ENCODE measurements around the gene EXOC3L1. TPM values are rescaled to one million over a fixed set of nuclear protein-coding genes. Genes with fewer than 3 reads are reported as not detected.

Gene EXOC3L1
- total and polyA plus RNA-seq, 2 of the 13 experiments (the other 11 are each of a cell fraction or from before 2014, with no cell fraction given) = 0.12 TPM; not detected in 1

- TF ChIP-seq ZNF691 (CRISPR knock-in tag; IDR thresholded peaks at IDR 0.05; ENCODE audit: borderline replicate concordance, low read depth) = peak; percentile 97
- TF ChIP-seq JUND (CRISPR knock-in tag; IDR thresholded peaks at IDR 0.05) = no peak
- peak; percentile 49; the same call in 1 of the 2 replicates for TF ChIP-seq TBX2 (CRISPR knock-in tag; IDR thresholded peaks at IDR 0.05; ENCODE audit: borderline replicate concordance)
- no peak for TF ChIP-seq RBM22 (optimal IDR thresholded peaks at IDR 0.05; ENCODE audit: low read length)
- TF ChIP-seq ZNF577 (CRISPR knock-in tag; IDR thresholded peaks at IDR 0.05; ENCODE audit: borderline replicate concordance, low read depth) = no peak
- no peak for TF ChIP-seq ZNF644 (CRISPR knock-in tag; IDR thresholded peaks at IDR 0.05; ENCODE audit: low read depth)
- TF ChIP-seq, protein P1, sequence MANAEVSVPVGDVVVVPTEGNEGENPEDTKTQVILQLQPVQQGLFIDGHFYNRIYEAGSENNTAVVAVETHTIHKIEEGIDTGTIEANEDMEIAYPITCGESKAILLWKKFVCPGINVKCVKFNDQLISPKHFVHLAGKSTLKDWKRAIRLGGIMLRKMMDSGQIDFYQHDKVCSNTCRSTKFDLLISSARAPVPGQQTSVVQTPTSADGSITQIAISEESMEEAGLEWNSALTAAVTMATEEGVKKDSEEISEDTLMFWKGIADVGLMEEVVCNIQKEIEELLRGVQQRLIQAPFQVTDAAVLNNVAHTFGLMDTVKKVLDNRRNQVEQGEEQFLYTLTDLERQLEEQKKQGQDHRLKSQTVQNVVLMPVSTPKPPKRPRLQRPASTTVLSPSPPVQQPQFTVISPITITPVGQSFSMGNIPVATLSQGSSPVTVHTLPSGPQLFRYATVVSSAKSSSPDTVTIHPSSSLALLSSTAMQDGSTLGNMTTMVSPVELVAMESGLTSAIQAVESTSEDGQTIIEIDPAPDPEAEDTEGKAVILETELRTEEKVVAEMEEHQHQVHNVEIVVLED (CRISPR knock-in tag; IDR thresholded peaks at IDR 0.05; ENCODE audit: borderline replicate concordance) = no peak
- TF ChIP-seq ZNF782 (CRISPR knock-in tag; IDR thresholded peaks at IDR 0.05; ENCODE audit: borderline replicate concordance) = 0 out of 2 replicates have a peak, but pooled peaks have one; percentile 23
- TF ChIP-seq, protein P2, sequence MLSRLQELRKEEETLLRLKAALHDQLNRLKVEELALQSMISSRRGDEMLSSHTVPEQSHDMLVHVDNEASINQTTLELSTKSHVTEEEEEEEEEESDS (CRISPR knock-in tag; IDR thresholded peaks at IDR 0.05; ENCODE audit: borderline replicate concordance) = no peak
- no peak for TF ChIP-seq ZNF777 (CRISPR knock-in tag; IDR thresholded peaks at IDR 0.05)
- no peak for TF ChIP-seq ZNF816 (CRISPR knock-in tag; IDR thresholded peaks at IDR 0.05; ENCODE audit: borderline replicate concordance)
- TF ChIP-seq ZNF225 (CRISPR knock-in tag; IDR thresholded peaks at IDR 0.05) = no peak; the same call in 1 of the 2 replicates
- peak; percentile 63 for TF ChIP-seq ZNF121 (CRISPR knock-in tag; IDR thresholded peaks at IDR 0.05)
- TF ChIP-seq KAT8 (CRISPR knock-in tag; IDR thresholded peaks at IDR 0.05) = no peak
- TF ChIP-seq ZSCAN20 (CRISPR knock-in tag; IDR thresholded peaks at IDR 0.05; ENCODE audit: borderline replicate concordance) = no peak
- no peak for TF ChIP-seq REST (IDR thresholded peaks at IDR 0.05; ENCODE audit: borderline replicate concordance in 1 of 2, low read depth in 1 of 2, low read length in 2 of 2)
- 0 out of 2 replicates have a peak, but pooled peaks have one; percentile 55 for TF ChIP-seq ZMYM3 (CRISPR knock-in tag; IDR thresholded peaks at IDR 0.05)
- no peak for TF ChIP-seq ZBTB10 (CRISPR knock-in tag; IDR thresholded peaks at IDR 0.05; ENCODE audit: borderline replicate concordance)
- TF ChIP-seq ZFP36 (IDR thresholded peaks at IDR 0.05; ENCODE audit: borderline replicate concordance, low read depth, low read length, partially characterized antibody) = no peak
Observed at GRCh38 chr16:67207249-67208091, 17.5 kb upstream of the EXOC3L1 start (continued).

All from HepG2 (cell line).